SKM-1 (cell line): ENCODE data around the gene BAG2.

Experiments
- DNase-seq: peaks from one replicate; lab custom pipeline; 2025; ENCODE audit not compliant: unreplicated experiment; lab: John Stamatoyannopoulos, UW

The BAG2 gene

DNA sequence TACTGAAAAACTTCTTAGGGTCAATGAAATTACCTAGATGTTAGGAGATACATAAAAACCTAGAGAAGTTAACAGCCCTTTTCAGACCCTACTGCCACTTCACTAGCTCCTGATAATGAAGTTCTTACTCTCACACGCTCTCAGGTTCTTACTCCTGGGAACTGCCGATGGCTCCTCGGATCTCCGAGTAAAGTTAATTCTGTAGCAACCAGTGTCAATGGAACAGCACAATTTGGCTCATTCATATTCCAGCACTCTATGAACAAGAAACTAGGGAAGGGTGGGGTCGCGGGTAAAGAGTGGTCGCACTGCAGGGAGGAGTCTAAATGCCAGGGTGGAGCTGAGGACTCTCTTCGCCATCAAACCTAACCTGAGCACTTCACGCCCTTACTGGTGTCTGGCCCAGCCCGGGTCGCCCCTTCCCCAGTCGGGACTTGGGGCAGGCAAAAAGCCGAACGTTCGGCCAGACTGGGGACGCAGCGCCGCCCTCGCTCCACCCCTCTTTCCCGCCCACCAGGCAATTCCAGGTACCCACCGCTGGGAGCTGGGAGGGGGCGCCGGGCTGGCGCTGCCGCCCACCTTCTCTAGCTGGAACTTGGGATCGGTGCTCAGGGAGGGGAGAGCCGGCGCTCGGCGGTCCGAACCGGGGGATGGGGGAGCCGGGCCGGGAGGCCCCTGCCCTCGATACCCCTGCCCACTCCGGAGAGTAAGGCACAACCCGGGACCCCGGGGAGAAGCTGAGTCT, 49.2 kb downstream of the BAG2 start:
- DNase-seq, result no peak

GRCh38 chr6:57221936-57222742, 50.0 kb downstream of the BAG2 start, which contains the start of gene RAB23:
TSS of gene RAB23 (minus strand) at chr6:57222307. CDS start at chr6:57210380, 11,927 bp downstream.
- peak; percentile 66 for DNase-seq

GRCh38 chr6:57222743-57223077, 50.6 kb downstream of the BAG2 start:
- no peak for DNase-seq

DNA sequence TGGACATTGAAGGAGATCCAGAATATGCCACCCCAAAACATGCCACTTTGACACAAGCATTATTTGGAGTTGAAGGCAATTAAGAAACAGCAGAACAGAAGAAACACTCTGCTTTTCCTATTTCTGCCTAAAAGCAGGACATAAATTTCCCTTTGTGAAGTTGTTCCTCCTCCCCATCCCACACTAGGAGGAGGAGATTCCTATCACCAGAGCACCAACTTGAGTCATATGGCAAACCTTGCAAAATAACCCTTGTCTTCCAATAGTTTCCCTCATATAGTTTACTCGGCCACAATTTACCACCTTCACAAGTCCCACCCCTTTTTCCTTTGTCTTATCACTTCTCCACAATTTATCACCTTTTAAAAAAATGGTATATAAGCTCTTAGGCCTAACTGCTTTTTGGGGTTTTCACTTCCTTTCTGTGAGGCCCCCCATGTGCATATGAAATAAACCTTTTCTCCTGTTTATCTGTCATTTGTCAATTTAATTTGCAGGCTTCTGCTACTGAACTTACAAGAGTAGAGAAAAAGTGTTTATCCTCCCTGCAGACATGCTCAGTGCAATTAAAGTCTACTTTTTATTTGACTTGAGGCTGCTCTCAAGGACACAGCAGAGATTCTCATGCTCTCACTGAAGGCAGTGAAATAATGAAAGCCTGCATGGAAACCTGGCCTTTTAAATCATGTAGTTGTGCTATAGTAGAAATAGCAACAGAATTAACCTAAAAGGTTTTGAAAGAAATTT, 52.8 kb downstream of the BAG2 start:
- DNase-seq, result no peak

DNA sequence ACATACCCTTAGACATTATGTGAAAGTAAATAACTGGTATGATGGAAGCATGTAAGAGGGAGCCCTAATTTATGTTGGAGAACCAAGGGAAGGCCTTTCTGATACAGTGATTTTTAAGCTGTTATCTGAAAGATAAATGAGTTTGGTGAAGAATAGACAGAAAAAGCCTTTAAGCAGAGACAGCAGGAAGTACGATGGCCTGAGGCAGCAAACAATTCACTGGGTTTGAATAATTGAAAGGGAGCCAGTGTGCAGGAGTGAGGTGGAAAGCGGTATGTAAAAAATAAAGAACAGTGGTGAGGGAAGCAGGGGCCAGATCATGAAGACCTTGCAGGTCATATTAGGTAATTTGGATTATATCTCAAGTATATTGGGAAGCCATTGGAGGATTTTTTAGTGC, 54.1 kb downstream of the BAG2 start:
- DNase-seq, result no peak
